OCI-LY1 (cell line): Measurements from ENCODE around the gene GALNT2.

ENCODE experiments used
- EZH2 ChIP-seq: fragments of 200-600 bp; sonication (generic), shearing (Covaris generic); IDR thresholded peaks from 2 replicates; pipeline ENCODE4 v1.8.0; 2017; ENCODE audit warnings: borderline replicate concordance, mixed run types, mild to moderate bottlenecking, antibody characterized with exemption, low read length, moderate library complexity, mixed read lengths
- TF ChIP-seq, protein P1 (sequence below): fragments of 200-600 bp; sonication (generic), shearing (Covaris generic); IDR thresholded peaks from 2 replicates; pipeline ENCODE4 v1.5.1; 2017; ENCODE audit warnings: mild to moderate bottlenecking, antibody characterized with exemption, low read length, moderate library complexity, mixed read lengths

GRCh38 chr1:230266456-230266855 lies 199.4 kb downstream of the GALNT2 start:
- no peak for TF ChIP-seq EZH2
- TF ChIP-seq, protein P1, sequence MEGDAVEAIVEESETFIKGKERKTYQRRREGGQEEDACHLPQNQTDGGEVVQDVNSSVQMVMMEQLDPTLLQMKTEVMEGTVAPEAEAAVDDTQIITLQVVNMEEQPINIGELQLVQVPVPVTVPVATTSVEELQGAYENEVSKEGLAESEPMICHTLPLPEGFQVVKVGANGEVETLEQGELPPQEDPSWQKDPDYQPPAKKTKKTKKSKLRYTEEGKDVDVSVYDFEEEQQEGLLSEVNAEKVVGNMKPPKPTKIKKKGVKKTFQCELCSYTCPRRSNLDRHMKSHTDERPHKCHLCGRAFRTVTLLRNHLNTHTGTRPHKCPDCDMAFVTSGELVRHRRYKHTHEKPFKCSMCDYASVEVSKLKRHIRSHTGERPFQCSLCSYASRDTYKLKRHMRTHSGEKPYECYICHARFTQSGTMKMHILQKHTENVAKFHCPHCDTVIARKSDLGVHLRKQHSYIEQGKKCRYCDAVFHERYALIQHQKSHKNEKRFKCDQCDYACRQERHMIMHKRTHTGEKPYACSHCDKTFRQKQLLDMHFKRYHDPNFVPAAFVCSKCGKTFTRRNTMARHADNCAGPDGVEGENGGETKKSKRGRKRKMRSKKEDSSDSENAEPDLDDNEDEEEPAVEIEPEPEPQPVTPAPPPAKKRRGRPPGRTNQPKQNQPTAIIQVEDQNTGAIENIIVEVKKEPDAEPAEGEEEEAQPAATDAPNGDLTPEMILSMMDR: no peak
